ENCODE data around the gene NOP16. TPM values are rescaled to one million over a fixed set of nuclear protein-coding genes. Genes with fewer than 3 reads are reported as not detected.

Gene NOP16
- total and polyA plus RNA-seq, 11 donors, result 9.3 to 83.4 (median 15.9) TPM

DNA sequence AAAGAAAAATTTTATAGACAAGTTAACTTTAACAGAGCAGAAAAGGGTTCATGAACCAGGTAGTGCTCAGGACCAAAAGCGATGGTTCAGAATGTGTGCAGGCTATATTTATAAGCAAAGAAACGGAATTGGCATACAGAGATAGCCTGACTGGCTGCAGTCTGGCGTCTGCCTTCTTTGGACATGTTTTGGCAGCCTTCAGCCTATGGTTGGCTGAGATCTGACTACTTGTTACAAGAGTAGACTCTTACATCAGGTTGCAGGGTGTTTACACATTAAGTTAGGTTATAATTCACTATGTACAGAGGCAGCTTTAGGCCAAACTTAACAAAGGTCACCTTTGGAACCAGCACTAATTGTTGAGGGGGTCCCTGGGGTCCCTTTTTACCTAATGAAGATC is 7.0 kb downstream of the NOP16 start:
- H3K4me1 ChIP-seq, result peaks cover 0 to 20% (median 7%) of the 10 kb centered on the region in 12 donors
- TF ChIP-seq, protein P1, sequence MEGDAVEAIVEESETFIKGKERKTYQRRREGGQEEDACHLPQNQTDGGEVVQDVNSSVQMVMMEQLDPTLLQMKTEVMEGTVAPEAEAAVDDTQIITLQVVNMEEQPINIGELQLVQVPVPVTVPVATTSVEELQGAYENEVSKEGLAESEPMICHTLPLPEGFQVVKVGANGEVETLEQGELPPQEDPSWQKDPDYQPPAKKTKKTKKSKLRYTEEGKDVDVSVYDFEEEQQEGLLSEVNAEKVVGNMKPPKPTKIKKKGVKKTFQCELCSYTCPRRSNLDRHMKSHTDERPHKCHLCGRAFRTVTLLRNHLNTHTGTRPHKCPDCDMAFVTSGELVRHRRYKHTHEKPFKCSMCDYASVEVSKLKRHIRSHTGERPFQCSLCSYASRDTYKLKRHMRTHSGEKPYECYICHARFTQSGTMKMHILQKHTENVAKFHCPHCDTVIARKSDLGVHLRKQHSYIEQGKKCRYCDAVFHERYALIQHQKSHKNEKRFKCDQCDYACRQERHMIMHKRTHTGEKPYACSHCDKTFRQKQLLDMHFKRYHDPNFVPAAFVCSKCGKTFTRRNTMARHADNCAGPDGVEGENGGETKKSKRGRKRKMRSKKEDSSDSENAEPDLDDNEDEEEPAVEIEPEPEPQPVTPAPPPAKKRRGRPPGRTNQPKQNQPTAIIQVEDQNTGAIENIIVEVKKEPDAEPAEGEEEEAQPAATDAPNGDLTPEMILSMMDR (IDR thresholded peaks at IDR 0.05), result no peak
- TF ChIP-seq POLR2A (IDR thresholded peaks at IDR 0.05), result no peak
- WGBS, 4 donors, result 48 to 60% (median 52%) methylated on average over 3 of the region's 3 CpGs
- intact Hi-C loops (cut with DNase I), result loop anchor here in 1 of 10 donors (10.0 kb wide), 1 partner anchor 153 kb away; the partner anchor contains the start of gene RNF44
- no peaks in the 10 kb centered on the region for H3K27me3 ChIP-seq
- DNase-seq (peak in 4 of 5 donors; percentile 48 to 78 (median 63)), ATAC-seq (peak; percentile 86 to 96 (median 94))
- H3K9me3 ChIP-seq, result no peaks in the 10 kb centered on the region
- H3K4me3 ChIP-seq, result no peak overlapping the region
- peaks cover 0 to 50% (median 35%) of the 10 kb centered on the region in 9 donors for H3K36me3 ChIP-seq
- H3K27ac ChIP-seq, result peak overlapping the region; percentile 77 to 94 (median 86)

DNA sequence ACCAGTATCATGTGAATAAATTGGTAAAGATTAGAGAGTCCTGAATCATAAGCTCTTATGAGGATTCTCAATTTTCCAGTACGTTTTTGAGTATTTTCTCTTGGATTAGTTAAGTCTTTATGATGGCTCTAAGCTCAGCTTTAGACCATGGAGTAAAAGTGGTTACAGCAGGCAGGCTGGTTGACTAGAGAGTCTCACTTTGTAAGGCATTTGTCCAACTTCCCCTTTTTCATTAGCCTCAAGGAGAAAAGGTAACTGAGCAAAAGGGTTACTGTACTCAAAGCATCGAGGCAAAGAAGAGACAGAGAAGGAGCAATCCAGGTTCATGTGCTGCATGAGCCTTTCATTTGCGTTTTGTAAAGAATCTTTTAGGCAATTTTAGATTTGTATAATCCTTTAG is 8.5 kb downstream of the NOP16 start:
- DNase-seq (no peak), ATAC-seq (no peak)
- Histone ChIP-seq H3K9me3 (no peaks in the 10 kb centered on the region), H3K27me3 (no peaks in the 10 kb centered on the region), H3K36me3 (peaks cover 0 to 42% (median 22%) of the 10 kb centered on the region in 9 donors), H3K27ac (peak overlapping the region in 1 of 12 donors; percentile 3), H3K4me3 (no peak overlapping the region), H3K4me1 (peaks cover 0 to 20% (median 6%) of the 10 kb centered on the region in 12 donors)
- no peak for TF ChIP-seq POLR2A (IDR thresholded peaks at IDR 0.05)
- intact Hi-C loops (cut with DNase I), result loop anchor here in 1 of 10 donors (10.0 kb wide), 1 partner anchor 155 kb away; the partner anchor contains the start of gene RNF44
- 86 to 93% (median 87%) methylated on average over 3 of the region's 3 CpGs for WGBS, 4 donors

DNA sequence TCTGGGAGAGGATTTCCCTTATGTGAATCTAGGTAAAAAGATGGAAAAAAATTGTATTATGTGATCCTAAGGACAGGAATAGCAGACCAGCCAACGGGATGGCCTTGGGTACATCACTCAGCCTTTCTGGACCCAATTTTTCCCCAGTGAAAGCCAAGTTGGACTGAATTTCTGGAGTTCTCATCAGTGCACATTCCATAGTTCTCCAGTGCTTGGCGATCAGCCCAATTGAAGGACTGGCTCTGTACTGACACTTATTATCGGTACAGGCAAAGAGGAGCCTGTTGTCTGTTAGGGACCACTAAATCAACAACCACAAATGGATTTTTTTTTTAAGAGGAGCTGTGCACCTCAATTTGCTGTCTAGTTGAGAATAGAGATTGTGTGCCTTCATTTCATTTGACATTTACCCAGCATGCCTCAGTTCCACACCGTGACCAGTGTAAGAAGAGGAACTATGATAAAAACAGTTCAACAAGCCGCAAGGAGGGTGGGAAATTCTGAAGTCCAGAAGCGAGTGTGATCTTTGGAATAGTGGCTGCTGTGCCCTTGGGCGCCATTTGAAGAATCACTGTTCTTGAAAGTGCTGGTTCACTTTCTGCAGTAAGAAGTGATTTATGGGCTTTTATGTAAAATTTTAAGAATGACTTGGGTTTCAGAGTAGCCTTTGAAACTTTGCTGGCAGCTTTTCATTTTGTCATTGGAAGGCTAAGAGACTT is 15.1 kb downstream of the NOP16 start:
- TF ChIP-seq, protein P1 (IDR thresholded peaks at IDR 0.05), result no peak
- no peak for TF ChIP-seq POLR2A (IDR thresholded peaks at IDR 0.05)
- peak in 3 of 5 donors; percentile 41 to 52 (median 47) for DNase-seq
- H3K4me3 ChIP-seq, result no peak overlapping the region
- no peaks in the 10 kb centered on the region for H3K27me3 ChIP-seq
- H3K9me3 ChIP-seq, result no peaks in the 10 kb centered on the region
- WGBS, 4 donors, result 33 to 39% (median 35%) methylated on average over 7 of the region's 7 CpGs
- intact Hi-C loops (cut with DNase I), result no loop called here
- H3K27ac ChIP-seq, result peak overlapping the region; percentile 19 to 83 (median 57)
- H3K4me1 ChIP-seq, result peaks cover 0 to 36% (median 20%) of the 10 kb centered on the region in 12 donors
- peak in 3 of 4 donors; percentile 36 to 54 (median 40) for ATAC-seq
- H3K36me3 ChIP-seq, result peaks cover 0 to 42% (median 22%) of the 10 kb centered on the region in 9 donors

DNA sequence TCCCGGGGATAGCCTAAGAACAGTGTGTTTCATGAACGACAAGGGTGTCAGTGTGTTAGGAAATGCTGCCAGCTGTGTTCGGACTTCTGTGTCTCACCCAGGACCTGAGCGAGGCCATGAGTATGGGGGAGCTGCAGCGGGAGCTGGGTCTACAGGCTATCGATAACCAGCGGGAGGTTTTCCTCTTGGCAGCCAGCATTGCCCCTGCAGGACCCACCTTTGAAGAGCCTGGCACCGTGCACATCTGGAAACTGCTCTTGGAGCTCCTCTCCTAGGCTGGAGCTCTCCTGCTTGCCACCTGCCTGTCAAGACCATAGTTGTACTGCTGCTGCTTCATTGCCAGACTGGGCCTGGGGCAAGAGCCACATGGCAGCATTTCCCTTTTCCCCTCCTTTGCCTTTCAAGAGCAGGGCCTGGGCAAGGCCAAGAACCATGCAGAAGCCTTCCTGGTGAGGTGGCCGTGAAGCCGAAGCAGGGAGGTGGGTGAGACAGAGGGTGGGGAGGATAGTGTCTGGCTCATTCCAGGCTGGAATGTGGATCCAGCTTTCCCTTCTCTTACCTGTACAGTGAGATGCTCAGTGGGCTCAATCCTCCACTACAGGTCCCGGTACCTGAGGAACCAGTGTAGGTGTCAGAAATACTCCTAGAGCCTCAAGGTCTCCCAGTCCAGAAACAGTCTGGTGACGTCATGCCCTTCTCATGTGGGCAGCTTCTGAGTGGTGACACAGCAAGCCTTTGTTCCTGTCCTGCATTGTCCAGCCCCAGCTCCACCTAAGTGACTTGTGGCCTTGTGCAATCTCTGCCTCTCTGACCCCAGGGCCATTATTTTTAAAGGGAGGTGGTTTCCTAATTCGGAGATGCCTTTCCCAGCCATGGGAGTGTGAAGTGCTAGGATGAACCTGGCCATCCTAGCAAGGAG is 16.5 kb downstream of the NOP16 start:
- intact Hi-C loops (cut with DNase I), result no loop called here
- ATAC-seq (peak; percentile 16 to 52 (median 50)), DNase-seq (no peak)
- Histone ChIP-seq H3K4me3 (no peak overlapping the region), H3K27ac (peak overlapping the region; percentile 19 to 83 (median 57)), H3K36me3 (peaks cover 0 to 52% (median 27%) of the 10 kb centered on the region in 9 donors), H3K9me3 (no peaks in the 10 kb centered on the region), H3K4me1 (peaks cover 0 to 36% (median 20%) of the 10 kb centered on the region in 12 donors), H3K27me3 (no peaks in the 10 kb centered on the region)
- WGBS, 4 donors, result 87 to 92% (median 89%) methylated on average over 13 of the region's 13 CpGs
- TF ChIP-seq, protein P1 (IDR thresholded peaks at IDR 0.05), result no peak
- TF ChIP-seq POLR2A (IDR thresholded peaks at IDR 0.05), result no peak
